ENCODE results near the gene PACRG.

Gene PACRG

DNA sequence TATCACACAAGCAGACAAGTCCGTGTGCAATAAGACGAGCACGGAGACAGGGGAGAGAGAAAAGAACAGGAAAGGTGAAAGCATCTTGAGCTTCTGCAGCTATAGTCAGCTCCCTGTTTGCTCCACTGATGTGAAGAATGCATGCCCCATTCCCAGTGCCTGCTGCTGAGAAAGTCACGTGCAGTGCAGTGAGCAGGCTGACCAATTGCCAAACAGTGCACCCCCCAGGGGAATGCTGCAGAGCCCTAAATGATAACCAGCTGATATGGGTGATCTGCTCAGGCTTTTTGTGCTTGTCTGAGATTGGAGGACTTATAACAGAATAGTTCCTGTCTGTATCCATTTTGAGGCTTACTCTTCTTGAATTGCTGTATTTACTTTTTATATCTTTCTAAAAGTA, 121.5 kb downstream of the PACRG start:
- H3K4me1 Mint-ChIP-seq = no peaks in the 10 kb centered on the region

DNA sequence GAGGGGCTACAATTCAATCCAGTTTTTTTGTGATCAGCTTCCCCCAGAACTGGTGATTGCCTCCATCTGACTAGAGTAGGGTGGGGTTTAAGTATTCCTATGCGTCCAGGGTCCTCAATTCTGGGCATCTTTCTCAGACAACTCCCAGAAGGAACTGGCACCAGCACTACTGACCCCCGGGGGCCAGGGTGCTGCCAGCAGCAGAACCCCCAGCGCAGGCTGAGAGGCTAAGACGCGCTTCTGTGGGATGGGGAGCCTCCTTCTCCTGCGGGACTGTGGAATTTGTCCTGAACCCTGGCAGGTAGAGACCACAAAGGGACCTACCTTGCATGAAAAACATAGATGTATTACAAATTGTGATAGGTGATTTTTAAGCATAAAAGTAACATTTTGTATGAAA, 124.4 kb downstream of the PACRG start:
- DNase-seq = no peak
- H3K36me3 Mint-ChIP-seq = no peaks in the 10 kb centered on the region

More for the DNA sequence above, 121.5 kb downstream of the PACRG start:
- Mint-ChIP-seq H3K27ac (no peak overlapping the region), H3K36me3 (no peaks in the 10 kb centered on the region), H3K27me3 (no peaks in the 10 kb centered on the region), H3K4me3 (no peak overlapping the region), H3K9me3 (peaks cover 0 to 3% of the 10 kb centered on the region in 2 donors)
- no peak for ATAC-seq (replicated peaks)
- no peak for DNase-seq

DNA sequence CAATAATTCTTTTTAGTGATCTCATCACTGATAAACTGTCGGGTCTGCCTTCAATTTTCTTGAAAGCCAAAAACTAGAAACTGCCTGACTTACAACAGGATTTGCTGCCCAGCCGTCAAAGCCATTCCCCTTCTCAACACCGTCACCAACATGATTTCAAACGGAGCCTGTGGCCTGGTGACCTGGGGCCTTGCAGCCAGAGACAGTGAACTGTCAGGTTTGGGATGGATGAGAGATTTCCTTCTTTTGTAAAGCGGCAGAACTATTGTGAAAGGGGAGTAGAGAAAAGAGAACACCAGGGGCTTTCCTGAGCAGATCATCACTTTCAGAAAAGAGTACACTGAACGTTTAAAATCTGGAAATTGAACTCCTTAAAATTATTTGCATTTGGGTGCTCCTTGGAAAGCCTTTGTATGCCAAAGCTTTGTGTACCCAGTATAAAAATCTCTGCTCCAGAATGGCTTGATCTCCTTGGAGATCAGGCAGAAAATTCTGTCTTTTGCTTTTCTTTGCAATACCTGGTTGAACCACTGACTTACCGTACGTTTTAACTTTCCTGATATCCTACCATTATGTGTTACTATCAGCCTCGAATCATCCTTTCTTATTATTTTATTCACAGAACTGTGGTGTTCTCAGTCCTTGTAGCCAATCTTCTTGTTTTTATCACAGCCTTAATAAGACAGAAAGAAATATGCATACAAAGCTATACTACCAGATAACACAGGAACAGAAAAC, 125.2 kb downstream of the PACRG start:
- H3K4me3 Mint-ChIP-seq = no peak overlapping the region
- no peaks in the 10 kb centered on the region for H3K27me3 Mint-ChIP-seq
- H3K36me3 Mint-ChIP-seq = no peaks in the 10 kb centered on the region
- ATAC-seq (replicated peaks) (no peak), DNase-seq (no peak)
- H3K4me1 Mint-ChIP-seq = no peaks in the 10 kb centered on the region
- H3K27ac Mint-ChIP-seq = no peak overlapping the region
- H3K9me3 Mint-ChIP-seq = peaks cover 0 to under 1% of the 10 kb centered on the region in 2 donors

More for the DNA sequence above, 124.4 kb downstream of the PACRG start:
- Mint-ChIP-seq H3K9me3 (no peaks in the 10 kb centered on the region), H3K27ac (no peak overlapping the region), H3K4me1 (no peaks in the 10 kb centered on the region), H3K27me3 (no peaks in the 10 kb centered on the region), H3K4me3 (no peak overlapping the region)
- ATAC-seq (replicated peaks) = no peak

DNA sequence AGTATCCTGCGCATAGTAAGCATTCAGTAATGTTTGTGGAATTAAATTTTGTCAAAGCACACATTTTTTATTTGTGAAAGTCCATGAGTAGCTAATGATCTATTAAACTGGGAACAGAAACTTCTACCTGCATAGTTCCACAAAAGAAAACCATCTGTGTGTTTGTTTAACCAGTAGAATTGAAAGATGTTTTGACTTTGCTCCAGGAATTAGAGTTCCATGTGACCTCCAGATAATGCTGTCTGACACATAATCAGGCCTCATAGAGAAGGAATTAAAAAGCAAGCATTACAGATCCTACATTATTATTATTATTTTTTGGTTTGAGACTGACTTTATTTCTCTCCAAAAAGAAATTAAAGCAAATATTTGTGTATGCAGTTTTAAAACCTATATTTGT, 126.5 kb downstream of the PACRG start:
- no peak overlapping the region for H3K27ac Mint-ChIP-seq
- H3K9me3 Mint-ChIP-seq = peaks cover 0 to 2% of the 10 kb centered on the region in 2 donors
- DNase-seq (no peak), ATAC-seq (replicated peaks) (no peak)
- no peak overlapping the region for H3K4me3 Mint-ChIP-seq
- H3K36me3 Mint-ChIP-seq = no peaks in the 10 kb centered on the region
- H3K27me3 Mint-ChIP-seq = no peaks in the 10 kb centered on the region
- H3K4me1 Mint-ChIP-seq = no peaks in the 10 kb centered on the region

DNA sequence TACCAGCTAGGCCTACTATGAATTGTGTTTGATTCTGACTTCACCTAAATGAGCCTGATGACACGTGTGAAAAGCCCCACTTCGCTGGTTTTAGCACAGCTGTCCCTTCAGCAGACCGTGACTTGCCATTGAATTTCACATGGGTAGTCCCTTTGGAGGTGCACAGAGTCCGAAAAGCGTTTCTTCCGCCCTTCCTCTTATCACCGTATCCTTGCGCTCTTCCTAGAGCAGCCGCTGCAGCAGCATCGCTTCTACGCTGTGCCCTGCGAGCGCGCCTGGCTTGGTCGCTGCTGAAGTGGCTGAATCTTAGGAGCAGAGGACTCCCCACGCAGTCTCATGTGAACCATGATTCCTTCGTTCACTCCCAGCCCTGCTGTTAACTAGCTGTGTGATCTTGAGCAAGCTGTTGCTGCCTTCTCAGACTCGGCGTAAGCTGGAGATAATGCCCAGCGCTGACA, 127.0 kb downstream of the PACRG start:
- Mint-ChIP-seq H3K27me3 (no peaks in the 10 kb centered on the region), H3K9me3 (peaks cover 0 to 2% of the 10 kb centered on the region in 2 donors)

DNA sequence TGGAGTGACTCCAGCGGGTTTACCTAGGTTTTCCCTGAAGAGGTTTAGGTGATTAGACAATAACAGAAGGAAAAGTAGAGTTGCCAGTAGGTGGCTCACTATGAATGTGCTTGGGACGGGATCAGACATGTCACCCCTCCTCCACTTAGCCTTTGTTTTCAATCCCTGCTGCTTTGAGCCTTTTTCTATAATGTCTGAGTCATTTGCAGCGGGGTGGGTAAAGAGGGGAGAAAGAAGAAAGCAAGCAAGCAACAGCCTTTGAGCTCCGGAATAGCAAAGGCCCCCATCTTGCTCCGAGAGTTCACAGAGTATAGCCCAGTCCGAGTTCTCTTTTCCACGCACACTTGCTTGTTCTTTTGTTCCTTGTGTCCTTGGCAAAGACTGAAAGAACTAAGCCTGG, 129.1 kb downstream of the PACRG start:
- DNase-seq = no peak
- no peak for ATAC-seq (replicated peaks)

More for the DNA sequence above, 127.0 kb downstream of the PACRG start:
- Mint-ChIP-seq H3K4me3 (no peak overlapping the region), H3K27ac (no peak overlapping the region), H3K36me3 (no peaks in the 10 kb centered on the region), H3K4me1 (no peaks in the 10 kb centered on the region)
- DNase-seq (no peak), ATAC-seq (replicated peaks) (no peak)

DNA sequence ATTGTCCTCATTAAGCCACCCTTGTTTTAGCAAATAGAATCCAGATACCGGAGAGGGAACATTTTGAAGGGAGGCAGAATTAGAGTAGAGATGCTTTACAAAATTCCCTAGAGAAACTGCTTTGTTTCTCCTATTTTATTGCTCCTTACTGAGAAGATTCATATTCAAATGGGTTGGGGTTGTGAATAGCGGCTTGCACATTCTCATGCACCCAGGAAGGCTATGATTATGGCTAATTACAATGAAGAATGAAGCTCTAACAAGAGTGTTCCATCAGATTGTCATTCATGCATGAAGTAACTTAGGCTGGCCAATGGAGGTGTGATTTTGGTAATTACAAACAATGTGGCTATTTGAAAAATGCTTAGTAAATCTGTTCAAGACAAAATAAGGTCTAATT, 129.6 kb downstream of the PACRG start:
- ATAC-seq (replicated peaks) (no peak), DNase-seq (no peak)
- Mint-ChIP-seq H3K9me3 (peaks cover 0 to 2% of the 10 kb centered on the region in 2 donors), H3K36me3 (no peaks in the 10 kb centered on the region), H3K27me3 (no peaks in the 10 kb centered on the region), H3K4me1 (no peaks in the 10 kb centered on the region), H3K4me3 (no peak overlapping the region), H3K27ac (no peak overlapping the region)

More for the DNA sequence above, 129.1 kb downstream of the PACRG start:
- Mint-ChIP-seq H3K4me3 (no peak overlapping the region), H3K27me3 (no peaks in the 10 kb centered on the region), H3K27ac (no peak overlapping the region), H3K9me3 (peaks cover 0 to 2% of the 10 kb centered on the region in 2 donors), H3K36me3 (no peaks in the 10 kb centered on the region), H3K4me1 (no peaks in the 10 kb centered on the region)

DNA sequence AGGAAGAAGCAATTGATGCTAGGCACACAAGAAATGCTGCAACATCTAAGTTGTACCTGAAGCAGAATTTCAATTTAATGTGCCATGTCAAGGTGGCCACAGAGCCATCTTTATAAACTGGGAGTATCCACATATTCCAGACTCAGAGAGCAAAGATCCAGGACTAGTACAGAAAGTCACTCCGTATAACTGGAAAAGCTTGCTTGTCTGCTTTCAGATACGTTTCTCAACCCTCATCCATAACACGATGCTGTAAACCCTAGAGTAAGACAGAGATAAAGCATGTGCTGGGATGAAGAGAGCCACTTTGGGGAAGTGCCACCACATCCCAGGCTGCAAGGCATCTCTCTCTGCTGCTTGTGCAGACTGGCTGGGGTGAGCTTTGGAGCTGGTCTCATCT, 134.7 kb downstream of the PACRG start:
- Mint-ChIP-seq H3K4me3 (no peak overlapping the region), H3K9me3 (peaks cover 0 to 2% of the 10 kb centered on the region in 2 donors), H3K4me1 (peaks cover 0 to 6% of the 10 kb centered on the region in 2 donors), H3K27ac (no peak overlapping the region), H3K36me3 (no peaks in the 10 kb centered on the region), H3K27me3 (no peaks in the 10 kb centered on the region)
- ATAC-seq (replicated peaks) (no peak), DNase-seq (no peak)

DNA sequence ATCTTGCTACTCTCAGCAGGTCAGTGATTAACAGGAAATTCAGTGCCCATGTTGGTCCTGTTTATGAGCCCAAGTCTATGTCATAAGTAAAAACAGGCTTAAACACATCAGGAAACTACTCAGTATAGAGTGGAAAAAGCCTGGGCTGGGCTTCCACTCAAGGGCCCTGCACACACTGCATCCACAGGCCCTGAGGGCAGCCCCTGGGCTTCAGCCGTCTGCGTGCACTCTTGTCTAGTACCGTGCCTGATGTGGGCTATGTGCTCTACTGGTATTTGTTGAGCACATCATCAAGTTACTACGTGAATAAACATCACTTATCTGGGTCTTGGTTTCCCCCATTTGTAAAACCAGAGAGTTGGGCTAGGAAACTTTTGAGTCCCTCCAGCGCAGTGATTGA, 135.2 kb downstream of the PACRG start:
- Mint-ChIP-seq H3K4me1 (peaks cover 0 to 6% of the 10 kb centered on the region in 2 donors), H3K9me3 (peaks cover 0 to 1% of the 10 kb centered on the region in 2 donors), H3K27me3 (no peaks in the 10 kb centered on the region), H3K27ac (no peak overlapping the region), H3K36me3 (no peaks in the 10 kb centered on the region), H3K4me3 (no peak overlapping the region)
- no peak for DNase-seq
- ATAC-seq (replicated peaks) = no peak

DNA sequence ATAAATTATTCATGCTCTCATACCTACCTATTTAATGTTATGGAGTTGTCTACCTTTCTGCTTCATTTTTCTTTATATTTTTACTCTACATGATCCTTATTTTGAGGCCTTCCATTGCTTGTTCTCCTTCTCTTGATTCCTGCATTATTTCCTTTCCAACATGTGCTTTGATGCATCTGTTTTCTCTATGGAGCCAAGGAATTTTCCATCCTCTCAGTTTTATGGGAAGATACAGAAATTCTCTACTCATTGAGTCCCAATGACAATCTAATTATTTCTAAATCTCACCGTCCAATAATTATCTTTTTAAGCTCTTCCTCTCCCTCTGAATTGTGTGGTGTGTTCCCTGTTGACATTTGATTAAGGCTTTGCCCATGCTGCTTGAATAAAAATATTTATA, 136.0 kb downstream of the PACRG start:
- Mint-ChIP-seq H3K36me3 (no peaks in the 10 kb centered on the region), H3K27me3 (no peaks in the 10 kb centered on the region), H3K4me1 (peaks cover 0 to 6% of the 10 kb centered on the region in 2 donors), H3K4me3 (no peak overlapping the region), H3K9me3 (no peaks in the 10 kb centered on the region), H3K27ac (no peak overlapping the region)
- DNase-seq = no peak
- ATAC-seq (replicated peaks) = no peak

DNA sequence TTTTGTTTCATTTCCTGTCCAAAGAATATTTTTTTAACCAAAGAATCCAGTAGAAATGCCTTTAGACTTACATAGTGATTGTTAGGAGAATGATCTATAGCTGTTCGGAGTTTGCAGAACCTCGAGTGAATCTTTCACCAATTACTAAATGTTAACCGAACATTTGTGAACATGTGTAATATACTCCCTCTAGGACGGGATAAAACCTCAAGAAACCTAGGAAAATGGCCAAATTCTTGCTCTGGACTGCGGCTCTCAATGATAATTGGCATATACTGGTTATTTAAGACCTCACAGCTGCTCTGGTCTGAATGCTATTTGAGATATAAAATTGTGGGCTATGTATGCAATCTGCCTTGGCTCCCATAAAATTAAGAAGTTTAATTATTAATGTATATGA, 137.1 kb downstream of the PACRG start:
- no peaks in the 10 kb centered on the region for H3K36me3 Mint-ChIP-seq
- DNase-seq = no peak
- H3K27me3 Mint-ChIP-seq = no peaks in the 10 kb centered on the region
- H3K4me3 Mint-ChIP-seq = no peak overlapping the region
- H3K4me1 Mint-ChIP-seq = peaks cover 0 to 6% of the 10 kb centered on the region in 2 donors
- no peaks in the 10 kb centered on the region for H3K9me3 Mint-ChIP-seq
- no peak for ATAC-seq (replicated peaks)
- no peak overlapping the region for H3K27ac Mint-ChIP-seq

DNA sequence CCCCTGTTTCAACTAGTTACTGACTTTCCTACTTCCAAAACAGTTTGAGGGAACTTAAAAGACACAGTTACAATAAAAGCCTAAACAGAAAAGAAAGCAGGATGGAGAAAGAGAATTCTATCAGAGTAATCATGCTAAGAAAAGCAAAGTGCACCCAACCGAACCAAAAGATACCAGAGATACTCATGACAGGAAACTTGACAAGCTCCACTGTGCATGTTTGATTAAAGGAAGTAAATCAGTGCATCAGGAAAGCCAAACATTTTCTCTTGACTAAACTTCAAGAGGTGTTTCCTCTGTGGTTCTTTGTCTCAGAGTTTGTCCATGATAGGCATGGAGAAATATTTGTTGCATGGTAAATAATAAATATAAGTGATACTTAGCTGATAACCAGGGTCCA, 138.9 kb downstream of the PACRG start:
- no peaks in the 10 kb centered on the region for H3K9me3 Mint-ChIP-seq
- no peaks in the 10 kb centered on the region for H3K27me3 Mint-ChIP-seq
- DNase-seq = no peak

DNA sequence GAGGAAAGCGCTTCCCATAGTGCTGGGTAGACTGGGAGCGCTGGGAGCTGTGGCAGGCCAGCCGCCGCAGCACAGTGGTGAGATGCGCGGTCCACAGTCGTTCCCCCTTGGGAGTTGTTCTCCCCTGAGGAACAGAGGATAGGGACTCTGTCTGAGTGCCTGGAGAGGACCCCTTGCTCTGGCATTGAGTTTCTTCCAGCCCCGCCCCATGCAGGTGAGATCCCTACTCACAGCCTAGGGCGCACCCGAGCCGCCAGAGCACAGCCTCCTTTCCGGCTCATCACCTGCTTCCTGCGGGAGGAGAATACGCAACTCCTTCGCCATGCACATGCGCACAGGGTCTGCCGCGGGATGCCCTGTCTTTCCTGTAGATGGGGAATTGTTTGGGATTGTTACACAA, 140.6 kb downstream of the PACRG start:
- Mint-ChIP-seq H3K36me3 (no peaks in the 10 kb centered on the region), H3K4me3 (no peak overlapping the region), H3K4me1 (peaks cover 0 to 6% of the 10 kb centered on the region in 2 donors), H3K9me3 (no peaks in the 10 kb centered on the region), H3K27me3 (no peaks in the 10 kb centered on the region), H3K27ac (no peak overlapping the region)
- ATAC-seq (replicated peaks) (no peak), DNase-seq (no peak)

More for the DNA sequence above, 138.9 kb downstream of the PACRG start:
- Mint-ChIP-seq H3K36me3 (no peaks in the 10 kb centered on the region), H3K4me1 (peaks cover 0 to 6% of the 10 kb centered on the region in 2 donors), H3K27ac (no peak overlapping the region), H3K4me3 (no peak overlapping the region)
- no peak for ATAC-seq (replicated peaks)

DNA sequence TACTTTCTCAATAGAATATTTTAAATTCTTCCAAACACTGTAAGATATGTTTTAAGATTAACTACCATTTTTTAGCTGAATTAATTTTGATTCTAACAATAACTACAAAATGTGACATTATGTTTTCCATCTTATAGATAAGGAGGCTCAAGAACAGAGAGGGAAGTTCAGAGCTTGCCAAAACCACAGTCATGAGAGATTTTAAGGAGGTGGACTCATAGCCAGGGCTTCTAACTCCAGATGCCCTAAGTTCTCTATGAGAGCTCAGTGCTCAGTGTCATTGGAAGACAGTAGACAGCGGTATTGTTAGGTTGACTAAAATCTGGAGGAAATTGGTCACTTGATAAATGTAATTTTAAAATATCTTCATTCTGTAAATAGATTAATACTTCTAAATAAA, 144.2 kb downstream of the PACRG start:
- Mint-ChIP-seq H3K36me3 (no peaks in the 10 kb centered on the region), H3K27me3 (no peaks in the 10 kb centered on the region), H3K9me3 (no peaks in the 10 kb centered on the region), H3K27ac (no peak overlapping the region), H3K4me1 (peaks cover 0 to 3% of the 10 kb centered on the region in 2 donors), H3K4me3 (no peak overlapping the region)
- no peak for DNase-seq
- no peak for ATAC-seq (replicated peaks)

DNA sequence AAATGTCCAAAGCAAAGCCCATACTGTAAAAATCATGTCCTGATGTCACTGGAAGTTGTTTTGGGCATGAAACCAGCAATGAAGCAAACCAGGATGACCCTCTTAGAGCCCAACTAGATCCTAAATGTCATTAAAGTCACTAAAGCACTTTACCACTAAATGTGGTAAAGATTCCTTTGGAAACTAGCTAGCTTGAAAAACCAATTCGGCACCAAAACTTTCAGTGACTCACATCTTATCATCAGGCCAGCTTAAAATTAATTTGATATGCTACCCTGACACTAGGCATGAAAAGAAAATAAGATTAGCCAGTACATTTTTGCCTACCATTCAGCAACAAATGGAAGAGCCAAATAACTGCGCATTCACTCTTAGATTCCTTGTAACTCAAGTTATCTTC, 145.8 kb downstream of the PACRG start:
- H3K4me3 Mint-ChIP-seq = no peak overlapping the region
- no peaks in the 10 kb centered on the region for H3K27me3 Mint-ChIP-seq
- H3K27ac Mint-ChIP-seq = no peak overlapping the region
- ATAC-seq (replicated peaks) (no peak), DNase-seq (no peak)
- H3K9me3 Mint-ChIP-seq = no peaks in the 10 kb centered on the region
- H3K4me1 Mint-ChIP-seq = no peaks in the 10 kb centered on the region
- no peaks in the 10 kb centered on the region for H3K36me3 Mint-ChIP-seq
